ENCODE data around the gene AFTPH.

DNA sequence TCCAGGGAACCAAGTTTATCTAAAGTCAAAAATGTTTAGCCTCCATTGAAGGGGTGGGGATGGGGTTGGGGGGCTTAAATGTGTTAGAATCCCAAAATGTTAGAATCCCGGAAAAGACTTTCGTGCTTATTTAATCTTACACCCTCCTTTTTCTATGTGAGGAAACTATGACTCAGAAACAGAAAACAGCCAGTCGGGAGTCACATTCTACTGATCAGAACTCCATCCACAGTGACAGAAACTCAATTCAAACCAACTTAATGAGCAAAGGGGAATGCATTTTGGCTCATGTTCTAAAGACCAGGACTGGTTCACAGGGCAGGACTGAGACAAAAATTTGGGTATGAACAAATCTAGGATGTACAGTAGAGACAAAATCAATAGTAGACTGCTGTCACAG, 31.9 kb upstream of the AFTPH start:
- TF ChIP-seq, protein P1, sequence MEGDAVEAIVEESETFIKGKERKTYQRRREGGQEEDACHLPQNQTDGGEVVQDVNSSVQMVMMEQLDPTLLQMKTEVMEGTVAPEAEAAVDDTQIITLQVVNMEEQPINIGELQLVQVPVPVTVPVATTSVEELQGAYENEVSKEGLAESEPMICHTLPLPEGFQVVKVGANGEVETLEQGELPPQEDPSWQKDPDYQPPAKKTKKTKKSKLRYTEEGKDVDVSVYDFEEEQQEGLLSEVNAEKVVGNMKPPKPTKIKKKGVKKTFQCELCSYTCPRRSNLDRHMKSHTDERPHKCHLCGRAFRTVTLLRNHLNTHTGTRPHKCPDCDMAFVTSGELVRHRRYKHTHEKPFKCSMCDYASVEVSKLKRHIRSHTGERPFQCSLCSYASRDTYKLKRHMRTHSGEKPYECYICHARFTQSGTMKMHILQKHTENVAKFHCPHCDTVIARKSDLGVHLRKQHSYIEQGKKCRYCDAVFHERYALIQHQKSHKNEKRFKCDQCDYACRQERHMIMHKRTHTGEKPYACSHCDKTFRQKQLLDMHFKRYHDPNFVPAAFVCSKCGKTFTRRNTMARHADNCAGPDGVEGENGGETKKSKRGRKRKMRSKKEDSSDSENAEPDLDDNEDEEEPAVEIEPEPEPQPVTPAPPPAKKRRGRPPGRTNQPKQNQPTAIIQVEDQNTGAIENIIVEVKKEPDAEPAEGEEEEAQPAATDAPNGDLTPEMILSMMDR (IDR thresholded peaks at IDR 0.05), result no peak
- TF ChIP-seq POLR2A (IDR thresholded peaks at IDR 0.05), result no peak

All from right lobe of liver (tissue), 4 donors.